HG03342 (cell line): ENCODE measurements around the gene MRPS18B.

ENCODE experiments used
- ATAC-seq: cut with Tn5 transposase; IDR thresholded peaks from one replicate; pipeline ENCODE4 v1.9.1; 2021; ENCODE audit warnings: mild to moderate bottlenecking, moderate library complexity; ENCODE audit not compliant: unreplicated experiment

The MRPS18B gene

DNA sequence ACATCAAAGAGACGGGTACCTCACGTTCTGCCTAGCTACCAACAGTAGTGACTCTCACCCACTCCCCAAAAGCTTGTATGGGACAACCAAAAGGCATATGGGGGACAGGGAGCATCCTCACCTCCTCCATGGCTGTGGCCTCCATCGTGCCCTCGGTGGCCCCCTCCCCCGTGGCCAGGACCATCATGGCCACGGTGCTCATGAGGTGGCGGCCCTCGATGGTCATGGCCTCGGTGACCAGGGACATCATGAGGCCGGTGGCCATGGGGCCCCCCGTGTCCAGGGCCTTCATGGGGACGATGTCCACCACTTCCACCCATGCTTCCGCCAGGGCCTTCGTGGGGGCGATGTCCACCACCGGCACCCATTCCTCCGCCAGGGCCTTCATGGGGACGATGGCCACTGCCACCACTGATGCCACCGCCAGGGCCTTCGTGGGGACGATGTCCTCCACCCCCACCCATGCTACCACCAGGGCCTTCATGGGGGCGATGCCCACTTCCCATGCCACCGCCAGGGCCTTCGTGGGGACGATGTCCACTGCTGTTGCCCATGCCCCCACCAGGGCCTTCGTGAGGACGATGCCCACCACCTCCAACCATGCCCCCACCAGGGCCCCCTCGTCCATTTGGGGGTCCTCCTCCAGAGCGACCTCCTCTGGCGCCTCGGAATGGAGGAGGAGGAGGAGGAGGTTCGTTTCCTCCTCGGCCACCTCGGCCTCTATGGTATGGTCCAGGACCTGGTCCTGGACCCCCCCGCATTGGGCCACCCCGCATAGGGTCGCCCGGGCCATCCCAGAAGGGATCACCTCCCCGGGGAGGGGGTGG is 15.6 kb upstream of the MRPS18B start:
- ATAC-seq: no peak

DNA sequence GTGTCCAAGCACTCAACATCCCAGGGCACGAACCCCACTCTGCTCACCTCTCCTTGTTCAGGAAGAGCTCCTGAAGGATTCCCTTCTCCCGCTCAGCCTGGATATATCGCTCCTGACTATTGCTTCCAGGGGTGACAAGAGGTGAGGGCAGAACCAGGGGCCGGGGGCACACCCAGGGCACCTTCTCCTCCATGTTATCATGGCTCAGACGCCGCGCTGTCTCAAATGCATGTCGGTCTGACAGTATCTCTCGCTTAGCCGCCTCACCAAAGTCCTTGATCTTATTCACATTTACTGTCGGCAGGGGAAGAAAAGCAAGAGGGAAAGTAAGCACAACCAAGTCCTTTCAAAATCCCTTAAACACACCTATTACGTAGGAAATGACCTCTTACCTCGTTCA is 13.7 kb upstream of the MRPS18B start:
- ATAC-seq: no peak

DNA sequence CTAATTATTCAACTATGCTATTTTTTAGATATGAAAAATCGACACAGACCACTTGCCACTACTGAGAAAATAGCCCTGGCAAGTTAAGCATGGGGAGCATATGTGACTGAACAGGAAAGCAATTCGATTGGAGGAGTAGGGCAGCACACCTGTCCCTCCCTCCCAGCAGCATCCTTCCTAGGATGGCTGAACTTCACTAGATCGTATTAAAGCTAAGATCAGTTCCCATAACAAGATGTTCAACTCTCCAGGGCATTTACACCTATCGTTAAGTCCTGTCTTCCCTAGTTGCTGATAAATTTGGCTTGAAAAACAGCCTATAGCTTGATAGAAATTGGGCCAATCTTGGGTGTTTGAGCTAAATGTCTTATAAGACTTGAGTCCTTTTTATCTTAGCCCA is 7.6 kb upstream of the MRPS18B start:
- ATAC-seq: no peak

DNA sequence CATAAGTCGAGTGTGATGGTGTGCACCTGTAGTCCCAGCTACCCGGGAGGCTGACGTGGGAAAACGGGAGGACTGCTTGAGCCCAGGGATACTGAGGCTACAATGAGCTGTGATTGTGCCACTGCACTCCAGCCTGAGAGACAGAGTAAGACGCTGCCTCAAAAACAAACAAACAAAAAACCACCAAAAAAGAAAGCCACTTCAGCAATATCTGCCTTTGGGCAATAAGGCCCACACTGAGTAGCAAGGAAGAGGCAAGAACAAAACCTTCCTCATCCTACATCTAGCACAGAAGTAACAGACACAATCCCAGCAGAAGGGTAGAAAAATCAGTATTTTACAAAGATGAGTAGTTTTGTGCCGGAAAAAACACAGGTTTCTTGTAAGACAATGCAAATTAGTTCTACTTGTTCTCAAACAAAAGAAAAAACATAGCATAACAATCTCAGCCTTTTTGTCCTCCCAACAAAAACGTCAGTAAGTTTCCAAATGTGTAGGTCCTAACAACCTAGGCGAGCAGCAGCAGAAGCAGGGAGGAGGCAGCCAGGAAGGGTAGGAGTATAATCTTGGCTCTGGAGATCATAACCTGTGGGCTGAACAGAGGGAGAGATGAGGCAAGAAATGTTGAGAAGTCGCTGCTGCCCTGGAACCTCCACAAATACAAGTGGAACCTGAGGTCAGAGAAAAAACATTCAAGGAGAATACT is 6.3 kb upstream of the MRPS18B start:
- ATAC-seq: no peak

DNA sequence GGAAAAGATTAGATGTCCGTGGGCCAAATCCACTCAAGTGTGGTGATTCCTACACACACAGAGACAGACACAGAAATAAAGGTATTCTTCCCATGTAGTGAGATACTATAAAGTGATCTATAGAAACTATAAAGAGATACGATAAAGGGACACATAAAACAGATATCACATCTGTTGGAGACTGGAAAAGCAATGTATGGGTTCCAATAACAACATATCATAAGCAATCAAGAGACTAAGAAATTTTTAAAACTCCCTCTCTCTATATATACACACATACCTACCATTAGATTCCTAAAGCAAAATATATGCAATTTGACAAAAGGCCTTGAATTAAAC is 5.8 kb upstream of the MRPS18B start:
- ATAC-seq: no peak

DNA sequence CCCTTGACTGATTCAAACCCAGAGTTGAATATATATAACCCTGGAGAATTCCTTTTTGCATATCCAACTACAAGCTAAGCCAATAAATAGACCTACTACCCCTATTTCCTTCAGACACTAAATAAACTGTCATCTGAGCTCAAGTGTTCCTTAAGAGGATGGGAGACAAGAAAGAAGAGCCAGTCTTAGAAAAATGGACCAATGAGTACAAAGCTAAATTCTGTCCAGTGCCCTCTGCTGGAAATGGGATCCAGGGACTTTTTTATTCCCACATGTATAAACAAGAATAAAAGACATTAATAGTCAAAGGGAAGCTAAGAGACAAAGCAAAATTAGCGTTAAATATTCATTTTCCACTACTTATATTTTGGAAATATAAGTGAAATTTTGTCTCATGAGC is 5.4 kb upstream of the MRPS18B start:
- no peak for ATAC-seq

DNA sequence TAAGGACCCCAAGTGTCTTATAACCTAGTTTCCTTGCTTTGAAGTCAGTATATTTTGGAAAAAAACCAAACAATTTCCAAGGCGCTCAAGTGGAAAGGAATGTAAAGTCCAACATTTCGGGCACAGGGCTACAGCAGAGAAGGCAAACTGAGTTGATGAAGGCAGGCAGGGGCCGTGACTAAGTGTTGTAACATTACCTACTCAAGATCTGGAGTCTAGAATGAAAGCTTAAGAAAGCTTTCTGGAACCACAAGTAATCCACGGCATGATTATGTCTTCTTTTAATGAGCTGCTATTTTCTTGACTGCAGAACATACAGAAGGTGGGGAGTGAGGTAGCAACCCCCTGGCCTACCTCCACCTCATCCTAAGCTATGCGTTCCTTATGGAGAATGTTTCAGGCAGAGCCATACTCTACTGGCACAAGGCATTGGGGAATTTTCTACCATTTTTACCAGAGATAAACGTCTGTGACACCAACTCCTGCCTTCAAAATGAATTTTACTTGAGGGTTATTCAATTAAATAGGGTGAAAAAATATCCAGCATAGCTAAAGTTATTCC is 4.9 kb upstream of the MRPS18B start:
- no peak for ATAC-seq

DNA sequence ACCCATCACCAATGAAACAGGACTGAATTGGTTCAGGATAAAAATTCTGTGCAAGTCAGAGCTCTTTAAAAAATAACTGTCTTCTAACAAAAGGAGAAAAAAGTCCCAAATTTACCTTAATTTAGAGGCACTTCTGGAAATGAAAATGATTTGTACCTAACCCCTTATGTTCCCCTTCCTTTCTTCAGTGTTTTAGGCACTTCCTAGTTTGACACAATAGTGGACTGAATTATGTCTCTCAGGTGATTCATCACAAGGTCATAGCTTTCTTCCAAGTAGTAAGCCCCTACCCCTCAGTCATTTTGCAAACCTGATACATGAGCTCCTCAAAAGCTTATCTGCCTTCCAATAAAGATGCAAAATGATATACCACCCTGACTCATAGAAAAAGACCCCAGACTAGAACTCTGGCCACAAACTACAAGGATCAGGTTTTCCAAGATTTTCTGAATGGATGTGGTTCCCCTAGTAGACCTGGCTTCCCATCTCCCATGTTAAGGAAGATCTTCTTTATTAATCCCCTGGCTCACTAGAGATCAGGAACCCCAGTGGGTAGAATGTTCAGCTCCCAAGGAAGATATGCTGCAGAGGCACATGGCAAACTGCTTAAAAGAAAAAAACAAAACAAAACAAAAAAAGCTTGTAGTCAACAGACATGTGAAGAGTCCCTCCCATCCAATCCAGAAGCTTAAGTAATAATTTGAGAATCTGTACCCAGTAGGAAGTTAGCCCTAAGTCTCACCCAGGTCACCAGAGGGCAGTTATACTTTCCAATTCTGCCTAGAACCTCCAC is 4.2 kb upstream of the MRPS18B start:
- ATAC-seq: no peak

DNA sequence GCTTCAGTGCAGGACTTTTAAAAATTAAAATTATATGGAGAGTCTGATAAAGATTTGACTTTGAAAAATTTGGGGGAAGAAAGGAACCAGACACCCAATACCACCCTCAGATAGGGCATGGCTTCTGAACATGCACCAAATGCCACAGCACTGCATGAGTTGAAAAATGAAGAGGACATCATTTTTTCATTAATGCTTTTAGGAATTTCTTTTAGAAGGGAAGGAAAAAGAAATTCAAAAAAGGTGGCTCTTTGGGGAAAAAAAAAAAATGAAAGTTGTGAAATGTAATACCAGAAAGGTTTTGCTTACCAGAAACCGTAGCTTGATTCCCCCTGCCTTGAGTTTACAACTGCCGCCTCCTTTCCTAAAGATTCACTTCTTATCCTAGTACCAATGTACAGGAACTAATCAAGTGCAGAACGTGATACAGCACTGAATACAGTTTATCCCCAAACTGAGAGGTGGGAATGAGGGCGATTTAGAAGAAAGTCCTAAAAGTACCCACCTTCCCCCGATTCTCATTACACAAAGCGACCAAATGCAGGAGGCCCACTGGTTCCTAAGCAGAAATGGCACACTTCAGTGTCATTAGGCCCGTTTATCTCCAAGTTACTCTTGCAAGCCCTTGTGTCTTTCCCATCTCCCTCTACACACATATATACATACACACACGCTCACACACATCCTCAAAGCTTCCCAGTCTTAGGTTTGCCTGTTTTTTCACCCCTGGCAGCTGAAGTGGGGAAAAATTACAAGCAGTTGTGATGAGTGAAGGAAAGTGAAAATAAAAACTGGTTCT is 3.4 kb upstream of the MRPS18B start:
- no peak for ATAC-seq

DNA sequence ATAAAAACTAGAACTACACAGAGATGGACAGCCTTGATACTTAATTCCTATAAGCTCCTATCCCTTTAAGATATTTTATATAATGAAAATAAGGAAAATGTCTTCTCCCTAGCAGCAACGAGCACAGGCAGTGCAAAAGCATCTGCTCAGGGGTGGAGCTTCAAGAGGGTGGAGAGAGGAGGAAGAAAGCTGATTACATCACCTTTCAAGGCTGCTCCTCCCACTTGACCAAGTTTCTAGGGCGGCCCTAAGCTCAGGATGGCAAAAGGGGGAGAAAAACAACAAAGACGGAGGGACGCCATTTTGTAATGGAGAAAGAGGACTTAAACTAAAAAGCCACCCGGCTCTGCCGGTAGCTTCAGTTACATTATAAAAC is 2.8 kb upstream of the MRPS18B start:
- peak; percentile 38 for ATAC-seq

DNA sequence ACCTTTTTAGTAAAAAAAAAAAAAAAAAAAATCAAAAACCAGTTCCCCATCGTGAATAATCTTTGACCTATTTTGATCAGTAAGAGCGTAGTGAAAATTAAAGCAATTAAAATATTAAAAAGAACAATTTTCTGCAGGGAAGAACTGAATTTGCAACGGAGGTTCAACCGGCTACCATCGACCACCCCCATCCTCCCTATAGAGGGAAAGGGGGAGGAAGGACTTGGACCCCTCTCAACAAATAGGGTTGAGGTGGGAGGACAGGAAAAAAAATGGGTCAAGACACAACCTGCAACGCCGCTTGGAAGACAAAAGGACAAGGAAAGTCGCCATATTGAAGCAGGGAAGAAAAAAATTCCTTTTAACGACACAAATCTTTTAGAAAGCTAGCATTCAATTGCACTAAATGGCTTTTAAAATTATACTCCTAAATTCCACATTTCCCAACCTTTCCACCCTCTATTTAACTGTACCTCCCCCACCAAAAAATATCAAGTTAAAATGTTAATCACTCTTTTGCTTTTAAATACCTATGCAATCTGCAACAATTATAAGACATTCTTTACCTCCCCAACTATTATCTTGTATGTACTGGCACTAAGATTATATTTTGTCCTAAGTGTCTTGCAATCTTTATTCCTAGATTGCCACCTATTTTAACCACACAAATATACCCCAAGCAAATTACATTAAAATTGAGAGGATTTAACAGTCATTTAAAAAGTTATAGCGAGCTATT is 2.3 kb upstream of the MRPS18B start:
- no peak for ATAC-seq

DNA sequence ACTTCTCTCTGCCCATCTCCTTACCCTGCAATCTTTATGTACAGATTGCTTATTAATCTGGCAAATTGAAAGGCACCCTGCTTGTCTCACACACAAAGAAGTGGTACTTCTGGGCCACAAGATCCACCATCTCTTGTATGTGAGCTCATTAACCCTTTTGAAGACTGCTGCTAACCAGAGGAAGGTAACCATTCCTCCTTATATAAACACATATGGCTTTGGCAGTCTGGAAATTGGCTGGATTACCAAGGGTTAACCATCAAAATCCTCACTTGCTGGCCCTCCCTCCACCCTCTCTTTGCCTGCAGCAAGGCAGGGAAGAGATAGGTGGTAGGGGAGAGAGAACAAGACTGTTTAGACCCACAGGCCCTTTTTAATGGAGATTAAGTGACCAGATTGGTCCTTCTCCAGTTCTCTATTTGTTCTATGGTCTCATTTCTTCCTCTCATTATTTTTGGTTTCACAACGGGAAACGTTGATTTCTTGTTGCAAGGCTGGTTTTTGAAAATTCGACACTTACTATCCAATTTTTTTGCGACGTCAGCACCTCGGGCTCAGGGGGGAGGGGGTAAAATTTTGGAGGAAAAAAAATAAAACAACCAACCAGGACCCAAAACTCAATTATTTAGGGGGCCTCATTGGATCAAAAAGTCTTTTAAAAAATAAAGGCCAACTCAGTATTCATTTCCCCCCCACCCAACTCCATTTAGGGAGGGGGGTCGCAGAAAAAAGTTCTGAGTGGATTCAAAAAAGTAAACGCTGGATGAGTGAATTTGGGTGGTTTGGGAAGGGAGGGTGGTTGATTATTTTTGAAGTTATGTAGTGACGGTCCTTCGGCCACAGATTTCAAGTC is 1.5 kb upstream of the MRPS18B start:
- ATAC-seq: no peak

DNA sequence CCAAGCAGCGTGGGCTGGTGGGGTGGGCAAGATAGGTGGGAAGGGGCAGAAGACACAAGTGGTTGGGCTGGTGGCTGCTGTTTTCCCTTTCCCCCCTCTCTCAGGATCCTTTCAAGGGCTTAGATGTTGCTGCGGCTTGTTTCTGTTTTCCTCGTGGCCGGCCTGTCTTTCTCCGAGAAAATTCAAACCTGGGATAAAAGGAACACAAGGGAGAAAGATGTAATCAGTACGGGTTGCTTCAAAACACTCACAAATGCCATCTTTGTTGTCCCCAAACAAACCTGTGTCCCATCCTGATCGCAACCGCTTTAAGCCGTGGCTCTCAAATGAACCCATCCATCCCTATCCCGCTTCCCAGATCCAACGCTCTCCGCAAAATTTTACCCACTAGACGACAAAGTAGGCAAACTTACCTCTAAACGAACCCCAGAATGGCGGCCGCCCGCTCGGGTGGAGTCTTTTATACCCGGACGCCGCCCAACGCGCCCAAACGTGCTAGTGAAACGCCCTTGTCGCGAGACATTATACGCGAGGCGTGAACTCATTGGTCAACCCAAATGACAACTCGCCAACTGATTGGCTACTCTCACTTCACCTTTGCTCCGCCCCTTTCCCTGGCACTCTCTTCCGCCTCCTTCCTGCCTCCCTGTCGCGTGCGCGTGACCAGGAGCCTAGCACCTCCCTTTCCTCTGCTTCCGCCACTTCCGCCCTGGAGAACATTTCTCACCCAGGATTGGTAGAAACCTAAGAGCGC is 652 bp upstream of the MRPS18B start, which contains the start of gene PPP1R10:
PPP1R10 (minus strand) TSS at position 433 of the 754 bp plus-strand sequence. CDS start 7,299 bp downstream, outside the sequence.
- peak; percentile 79 for ATAC-seq

DNA sequence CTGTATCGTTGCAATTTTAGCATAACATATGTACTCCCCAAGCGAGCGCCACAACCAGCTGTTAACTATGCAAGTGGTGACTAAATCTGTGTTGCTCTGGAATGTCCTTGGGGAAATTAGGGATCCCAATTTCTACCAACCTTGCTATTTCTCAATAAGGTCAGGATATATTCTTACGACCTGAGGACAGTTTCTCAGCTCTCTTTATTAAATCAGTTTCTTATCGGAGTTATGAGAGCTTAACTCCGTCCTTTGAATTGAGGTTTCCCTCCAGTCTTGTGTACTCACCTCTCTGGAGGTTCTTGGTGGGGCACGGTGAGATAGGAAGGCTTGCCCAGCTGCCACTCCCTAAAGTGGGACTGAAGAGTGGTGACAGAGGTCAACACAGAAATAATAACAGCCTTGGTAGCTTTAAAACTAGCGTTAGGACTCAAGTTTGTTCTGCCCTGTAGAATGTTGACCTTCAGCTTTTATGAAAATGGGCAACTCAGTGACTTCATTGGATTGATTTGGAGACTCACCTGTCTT is 694 bp downstream of the MRPS18B start:
- no peak for ATAC-seq

DNA sequence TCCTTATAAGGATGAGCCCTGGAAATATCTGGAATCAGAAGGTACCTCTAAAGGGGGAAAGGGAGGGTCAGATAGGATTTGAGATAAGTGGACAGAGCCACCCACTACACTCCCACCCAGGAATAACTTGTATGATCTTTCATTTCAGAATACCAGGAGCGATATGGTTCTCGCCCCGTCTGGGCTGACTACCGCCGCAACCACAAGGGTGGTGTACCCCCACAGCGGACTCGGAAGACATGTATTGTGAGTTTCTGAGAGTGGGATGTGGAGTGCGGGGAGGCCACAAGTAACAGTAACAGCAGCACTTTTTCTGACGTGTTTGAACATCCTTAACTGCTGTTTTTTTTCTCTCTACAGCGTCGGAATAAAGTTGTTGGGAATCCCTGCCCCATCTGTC is 1.9 kb downstream of the MRPS18B start:
- no peak for ATAC-seq

DNA sequence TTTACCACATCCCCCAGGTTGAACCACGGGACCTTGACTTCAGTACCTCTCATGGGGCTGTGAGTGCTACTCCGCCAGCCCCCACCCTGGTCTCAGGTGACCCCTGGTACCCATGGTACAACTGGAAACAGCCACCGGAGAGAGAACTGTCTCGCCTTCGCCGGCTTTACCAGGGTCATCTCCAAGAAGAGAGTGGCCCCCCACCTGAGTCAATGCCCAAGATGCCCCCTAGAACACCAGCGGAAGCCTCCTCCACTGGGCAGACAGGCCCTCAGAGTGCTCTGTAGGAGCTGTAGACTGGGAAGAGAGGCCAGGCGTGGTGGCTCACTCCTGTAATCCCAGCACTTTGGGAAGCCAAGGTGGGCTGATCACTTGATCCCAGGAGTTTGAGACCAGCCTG is 7.9 kb downstream of the MRPS18B start:
- no peak for ATAC-seq

DNA sequence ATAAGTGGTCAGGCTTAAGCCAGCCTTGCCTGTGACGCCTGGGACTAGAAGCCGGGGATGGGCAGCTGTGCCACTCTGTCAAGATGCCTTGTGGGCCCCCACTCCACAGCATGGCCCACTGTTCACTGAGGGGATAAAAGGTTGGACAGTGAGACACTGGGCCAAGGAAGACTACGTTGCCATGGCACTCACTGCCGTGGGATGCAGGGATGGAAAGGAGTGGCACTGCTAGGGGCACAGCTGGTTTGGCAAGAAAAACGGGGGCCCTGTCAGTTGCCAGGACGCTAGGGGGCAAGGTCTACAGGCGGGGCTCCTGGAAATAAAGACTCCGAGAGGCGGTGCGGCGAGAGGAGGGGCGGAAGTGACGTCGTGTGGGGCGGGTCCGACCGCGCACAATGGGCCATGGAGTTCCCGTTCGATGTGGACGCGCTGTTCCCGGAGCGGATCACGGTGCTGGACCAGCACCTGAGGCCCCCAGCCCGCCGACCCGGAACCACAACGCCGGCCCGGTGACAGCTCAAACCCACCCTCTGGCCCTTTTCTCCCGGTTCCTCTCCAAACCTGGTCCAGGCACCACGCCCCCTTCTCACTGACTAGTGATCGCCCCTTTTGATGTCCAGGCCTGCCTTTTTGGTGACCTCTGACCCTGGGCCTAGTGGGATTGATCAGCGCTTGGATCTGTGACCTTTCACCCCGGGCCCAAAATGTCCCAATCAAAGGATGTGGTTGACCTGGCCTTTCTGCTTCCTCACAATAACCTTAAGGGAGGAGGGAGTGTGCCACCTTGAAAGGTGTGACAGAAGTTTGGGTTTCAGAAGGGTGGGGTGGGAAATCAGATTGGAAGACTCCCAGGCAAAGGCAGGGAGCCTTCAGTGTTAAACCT is 9.1 kb downstream of the MRPS18B start, which contains the start of gene ATAT1:
ATAT1 (plus strand) TSS at position 391 of the 883 bp plus-strand sequence.
- peak; percentile 79 for ATAC-seq
